IPS-15b (cell line): ENCODE measurements around the gene ORAI2.
"Not testable (repeated sequence)": the region's sequence is repeated elsewhere in the genome, so short reads cannot be mapped to it uniquely, and the experiment has no call there.

ENCODE experiments used
- H3K27me3 ChIP-seq: one replicate; pipeline ENCODE4 v1.6.1; 2013; ENCODE audit warnings: low read length; ENCODE audit not compliant: control insufficient read depth, insufficient read depth
- H3K36me3 ChIP-seq: one replicate; pipeline ENCODE4 v1.6.1; 2013; ENCODE audit warnings: low read length; ENCODE audit not compliant: control insufficient read depth, insufficient read depth
- H3K4me1 ChIP-seq: one replicate; pipeline ENCODE4 v1.6.1; 2013; ENCODE audit warnings: mild to moderate bottlenecking, low read length; ENCODE audit not compliant: control insufficient read depth, insufficient read depth
- H3K4me3 ChIP-seq: one replicate; pipeline ENCODE4 v1.5.1; 2013; ENCODE audit warnings: low read depth, low read length
- H3K9ac ChIP-seq: one replicate; pipeline ENCODE4 v1.6.1; 2013; ENCODE audit warnings: low read depth, mild to moderate bottlenecking, low read length
- H3K9me3 ChIP-seq: one replicate; pipeline ENCODE4 v1.6.1; 2013; ENCODE audit warnings: mild to moderate bottlenecking, low read length; ENCODE audit not compliant: control insufficient read depth, insufficient read depth

ORAI2 gene

DNA sequence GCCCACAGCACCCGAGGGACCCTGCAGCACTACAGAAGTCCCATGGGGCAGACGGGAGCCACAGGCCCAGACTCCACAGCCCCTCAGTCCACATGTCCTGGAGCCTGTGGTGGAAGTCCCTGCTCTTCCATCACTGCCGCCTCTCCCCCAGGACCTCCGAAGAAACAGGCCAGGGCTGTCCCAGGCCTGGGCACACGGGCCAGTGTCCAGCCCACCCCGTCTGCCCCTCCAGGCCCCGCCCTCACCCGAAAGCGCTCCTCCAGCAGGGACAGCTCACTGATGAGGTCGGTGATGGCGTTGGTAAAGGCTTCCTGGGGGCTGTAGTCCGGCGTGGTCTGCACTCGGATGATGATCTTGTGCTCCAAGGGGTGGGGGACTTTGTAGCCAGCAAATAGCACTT lies 40.7 kb downstream of the ORAI2 start:
- H3K4me1 ChIP-seq, H3K4me3 ChIP-seq, H3K27me3 ChIP-seq, H3K9ac ChIP-seq, H3K9me3 ChIP-seq: not testable (repeated sequence)
- H3K36me3 ChIP-seq: peaks cover 28% of the 10 kb centered on the region

DNA sequence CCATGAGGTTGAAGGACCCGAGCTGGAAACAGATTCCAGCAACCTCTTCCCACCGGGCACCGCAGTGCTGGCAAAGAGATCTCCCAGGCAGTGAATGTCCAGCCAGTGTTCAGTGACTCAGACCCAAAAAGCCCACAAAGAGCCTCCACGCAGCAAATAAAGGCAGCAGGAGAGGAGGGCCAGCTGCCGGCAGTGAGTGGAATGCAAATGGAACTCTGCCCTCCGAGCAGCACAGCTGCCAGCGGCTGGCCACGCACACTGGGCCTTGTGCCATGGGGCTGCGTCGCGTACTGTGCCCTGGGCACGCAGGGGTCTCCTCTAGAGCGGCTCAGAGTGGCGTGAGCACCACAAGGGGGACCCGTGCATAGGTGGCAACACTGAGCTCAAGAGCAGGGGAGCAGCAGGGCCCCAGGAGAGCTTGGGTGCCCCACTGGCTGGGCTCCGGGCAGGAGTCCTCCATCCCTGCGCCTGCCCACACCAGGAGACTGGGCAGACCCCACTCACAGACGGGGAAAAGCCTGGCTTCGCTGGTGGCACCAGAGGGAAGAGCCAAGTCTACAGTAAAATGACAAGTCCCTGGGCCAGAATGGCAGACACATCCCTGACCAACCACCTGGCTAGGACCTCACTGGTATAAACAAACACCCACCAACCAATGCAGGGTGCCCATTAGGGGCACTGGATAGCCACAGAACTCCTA lies 41.5 kb downstream of the ORAI2 start:
- H3K9me3 ChIP-seq, H3K4me3 ChIP-seq, H3K9ac ChIP-seq, H3K27me3 ChIP-seq, H3K4me1 ChIP-seq: not testable (repeated sequence)
- peaks cover 22% of the 10 kb centered on the region for H3K36me3 ChIP-seq

DNA sequence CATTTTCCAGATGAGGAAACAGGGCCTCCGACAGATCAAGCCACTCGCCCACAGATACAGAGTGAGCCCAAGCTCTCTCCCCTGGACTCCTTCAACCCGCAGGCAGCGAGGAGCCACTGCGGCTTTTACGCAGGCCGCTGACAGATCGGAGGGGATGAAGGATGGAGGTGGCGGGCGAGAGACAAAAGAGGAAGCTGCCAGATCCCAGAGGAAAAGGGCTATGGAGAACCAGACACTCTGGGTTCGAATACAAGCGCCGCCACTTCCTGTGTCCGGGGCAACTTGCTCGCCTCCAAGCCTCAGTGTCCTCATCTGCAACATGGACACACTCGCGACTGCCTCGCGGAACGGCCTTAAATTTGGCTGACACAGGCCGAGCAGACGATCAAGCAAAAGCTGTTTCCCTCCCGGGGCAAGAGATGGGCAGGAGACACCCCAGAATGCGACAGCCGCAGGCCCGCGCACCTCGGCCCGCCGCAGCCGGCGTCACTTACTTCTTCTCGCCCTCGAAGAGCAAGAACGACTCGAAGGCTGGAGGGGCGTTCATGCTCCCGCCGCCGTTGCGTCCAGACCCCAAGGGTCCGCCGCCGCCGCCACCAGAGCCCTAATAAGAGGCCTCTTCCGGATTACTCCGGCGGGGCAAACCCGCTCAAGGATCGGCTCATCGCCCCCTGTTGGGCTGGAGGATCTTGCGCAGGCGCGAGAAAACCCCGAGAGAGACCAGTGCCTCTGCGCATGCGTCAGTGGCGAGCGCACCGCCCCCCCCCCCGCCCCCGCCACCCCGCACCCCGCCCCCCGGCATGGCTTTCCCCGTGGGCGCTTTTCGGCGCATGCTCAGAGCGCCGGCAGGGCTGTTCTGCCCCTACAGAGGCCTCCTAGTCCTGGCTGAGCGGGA lies 45.2 kb downstream of the ORAI2 start, which contains the start of gene POLR2J:
TSS of gene POLR2J (minus strand) at position 609 of the 895 bp plus-strand sequence. CDS start at position 547, 62 bp downstream.
- not testable (repeated sequence) for H3K4me1 ChIP-seq, H3K36me3 ChIP-seq, H3K27me3 ChIP-seq, H3K9ac ChIP-seq, H3K9me3 ChIP-seq, H3K4me3 ChIP-seq

DNA sequence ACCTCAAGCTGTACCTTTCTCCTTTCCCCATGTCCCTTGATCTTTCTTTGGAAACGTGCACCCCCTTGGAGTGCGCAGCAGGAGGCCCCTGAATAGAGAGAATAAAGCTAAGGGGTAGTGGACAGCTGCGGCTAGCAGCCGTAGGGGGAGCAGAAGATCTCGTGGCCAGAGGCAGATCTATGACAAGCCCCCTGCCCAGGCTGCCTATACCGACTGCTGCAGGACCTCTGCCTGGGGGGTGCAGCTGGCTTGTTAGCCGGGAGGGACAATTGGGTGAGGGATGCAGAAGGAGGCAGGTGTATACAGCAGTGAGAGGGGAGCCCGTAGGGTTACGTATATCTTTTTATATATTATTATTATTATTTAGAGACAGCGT lies 45.8 kb downstream of the ORAI2 start:
- H3K27me3 ChIP-seq, H3K4me1 ChIP-seq, H3K4me3 ChIP-seq, H3K9me3 ChIP-seq, H3K36me3 ChIP-seq, H3K9ac ChIP-seq: not testable (repeated sequence)

DNA sequence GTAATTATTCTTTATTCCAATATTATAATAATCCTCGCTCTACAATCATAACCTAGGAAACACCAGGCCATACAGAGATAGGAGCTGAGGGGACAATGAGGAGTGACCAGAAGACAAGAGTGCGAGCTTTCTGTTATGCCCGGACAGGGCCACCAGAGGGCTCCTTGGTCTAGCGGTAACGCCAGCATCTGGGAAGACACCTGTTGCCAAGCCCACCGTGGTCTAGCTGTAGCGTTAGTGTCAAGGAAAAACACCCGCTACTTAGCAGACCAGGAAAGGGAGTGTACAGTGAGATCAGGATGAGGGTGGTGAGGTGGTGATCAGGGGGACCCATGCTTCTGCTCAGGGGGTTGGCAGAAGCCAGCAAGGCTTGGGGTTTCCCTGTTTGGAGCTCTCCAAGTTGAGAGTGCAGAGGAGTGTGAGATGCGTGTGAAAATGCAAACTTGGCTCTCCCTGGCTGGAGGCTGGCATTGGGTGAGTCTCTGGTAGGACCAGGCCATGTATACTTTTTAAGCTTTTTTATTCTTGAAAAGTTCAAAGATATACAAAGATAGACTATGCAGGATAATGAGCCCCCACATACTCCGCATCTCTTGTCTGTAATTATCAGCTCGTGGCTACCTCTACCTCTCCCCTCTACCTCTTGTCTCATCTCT lies 46.7 kb downstream of the ORAI2 start:
- H3K9ac ChIP-seq, H3K4me1 ChIP-seq, H3K4me3 ChIP-seq, H3K36me3 ChIP-seq, H3K27me3 ChIP-seq, H3K9me3 ChIP-seq: not testable (repeated sequence)

DNA sequence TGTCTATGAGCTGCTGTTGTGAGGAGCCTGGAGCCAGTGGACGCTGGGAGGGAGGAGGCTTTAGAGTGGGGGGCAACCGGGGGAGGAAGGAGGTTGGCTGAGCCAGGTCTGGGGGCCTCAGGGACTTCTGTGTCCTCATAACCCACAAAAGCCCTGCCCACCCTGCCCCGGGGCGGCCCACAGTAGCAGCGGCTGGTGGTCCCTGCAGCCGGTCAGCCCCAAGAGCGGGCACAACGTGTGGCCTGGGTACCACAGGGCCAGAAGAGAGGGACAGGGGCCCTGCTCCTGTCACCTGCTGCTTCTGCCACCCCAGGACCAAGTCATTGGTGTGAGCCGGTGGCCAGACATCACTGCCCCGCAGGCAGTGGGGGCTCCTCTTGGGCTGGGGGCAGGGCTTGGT lies 48.6 kb downstream of the ORAI2 start:
- not testable (repeated sequence) for H3K9me3 ChIP-seq, H3K36me3 ChIP-seq, H3K4me1 ChIP-seq, H3K9ac ChIP-seq, H3K4me3 ChIP-seq, H3K27me3 ChIP-seq

DNA sequence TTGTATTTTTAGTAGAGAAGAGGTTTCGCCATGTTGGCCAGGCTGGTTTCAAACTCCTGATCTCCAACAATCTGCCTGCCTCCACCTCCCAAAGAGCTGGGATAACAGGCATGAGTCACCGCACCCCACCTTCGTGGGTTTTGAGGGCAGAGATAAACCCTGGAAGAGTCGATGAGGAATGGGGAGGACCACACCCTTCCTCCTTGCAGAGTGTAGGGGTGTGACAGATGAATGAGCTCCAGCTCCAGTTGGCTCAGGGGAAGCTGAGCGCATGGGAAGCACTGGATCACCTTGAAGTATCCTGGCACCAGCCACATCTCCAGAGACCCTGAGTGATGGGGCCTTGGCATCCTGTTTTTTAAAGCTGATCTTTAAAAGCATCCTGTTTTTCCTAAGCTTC lies 50.9 kb downstream of the ORAI2 start:
- H3K9me3 ChIP-seq, H3K36me3 ChIP-seq, H3K4me1 ChIP-seq, H3K4me3 ChIP-seq, H3K27me3 ChIP-seq, H3K9ac ChIP-seq: not testable (repeated sequence)

DNA sequence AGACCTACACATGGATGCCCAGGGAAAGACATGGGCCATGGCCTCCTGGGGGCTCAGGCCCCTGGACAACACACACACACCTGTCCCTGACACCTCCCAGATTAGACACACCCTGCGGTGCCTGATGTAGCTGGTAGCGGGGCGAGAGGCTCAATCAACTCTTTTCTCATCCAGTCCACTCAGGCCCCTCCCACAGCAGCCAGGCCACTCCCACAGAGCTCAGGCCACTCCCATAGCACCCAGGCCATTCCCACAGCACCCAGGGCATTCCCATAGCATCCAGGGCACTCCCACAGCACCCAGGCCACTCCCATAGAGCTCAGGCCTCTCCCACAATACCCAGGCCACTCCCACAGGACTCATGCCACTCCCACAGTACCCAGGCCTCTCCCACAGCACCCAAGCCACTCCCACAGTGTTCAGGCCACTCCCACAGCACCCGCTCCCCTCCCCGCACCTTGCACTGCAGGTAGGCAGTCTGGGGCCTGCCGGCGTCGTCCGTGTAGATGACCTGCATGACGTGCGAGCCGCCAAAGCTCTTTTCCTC lies 57.2 kb downstream of the ORAI2 start:
- H3K27me3 ChIP-seq, H3K4me3 ChIP-seq, H3K9me3 ChIP-seq, H3K36me3 ChIP-seq, H3K4me1 ChIP-seq, H3K9ac ChIP-seq: not testable (repeated sequence)

DNA sequence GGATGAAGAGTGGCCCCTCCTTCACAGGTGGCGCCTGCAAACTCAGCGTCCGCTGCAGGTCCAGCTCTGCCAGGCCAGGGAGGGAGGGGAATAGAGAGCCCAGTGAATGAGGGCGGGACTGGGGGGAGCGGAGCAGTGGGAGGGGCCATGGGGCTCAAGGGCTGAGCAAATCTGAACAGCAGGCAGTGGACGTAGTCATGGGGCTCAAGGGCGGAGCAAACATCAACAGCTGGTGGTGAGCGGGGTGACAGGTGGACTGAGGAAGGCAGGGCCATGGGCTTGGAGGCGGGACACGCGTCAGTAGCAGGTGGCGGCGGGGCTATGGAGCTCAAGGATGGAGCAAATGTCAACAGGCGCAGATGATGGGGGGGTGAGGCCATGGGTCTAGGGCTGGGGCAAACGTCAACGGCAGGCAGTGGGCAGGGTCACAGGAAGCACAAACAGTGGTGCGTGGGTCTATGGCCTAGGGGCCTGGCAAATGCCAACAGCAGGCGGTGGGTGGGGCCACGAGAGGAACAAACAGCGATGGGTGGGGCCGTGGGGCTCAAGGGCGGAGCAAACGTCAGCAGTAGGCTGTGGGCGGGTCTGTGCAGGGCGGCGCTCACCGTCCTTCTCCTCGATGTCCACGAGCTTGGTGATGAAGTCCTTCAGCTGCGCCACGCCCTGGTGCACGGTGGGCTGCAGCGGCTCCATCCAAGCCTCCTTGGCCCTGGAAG lies 60.0 kb downstream of the ORAI2 start:
- H3K4me3 ChIP-seq, H3K27me3 ChIP-seq, H3K9me3 ChIP-seq, H3K36me3 ChIP-seq, H3K9ac ChIP-seq, H3K4me1 ChIP-seq: not testable (repeated sequence)

DNA sequence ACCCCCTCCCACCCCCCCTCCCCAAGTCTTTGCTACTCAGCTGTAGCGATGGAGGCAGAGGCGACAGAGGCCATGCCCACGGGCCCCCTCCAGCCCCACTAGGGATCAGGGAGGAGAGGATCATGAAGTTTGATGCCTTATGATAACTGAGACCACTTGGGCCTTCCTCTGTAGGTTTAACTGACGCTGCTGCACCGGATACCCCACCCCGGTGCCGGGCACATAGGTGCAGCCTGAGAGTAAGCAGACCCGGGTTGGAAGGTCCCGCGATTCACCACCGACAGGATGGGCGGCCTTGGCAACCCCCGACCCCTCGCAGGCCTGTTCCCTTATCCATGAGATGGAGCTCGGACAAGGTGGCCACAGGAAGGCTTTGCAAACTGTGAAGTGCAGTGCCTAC lies 60.7 kb downstream of the ORAI2 start:
- not testable (repeated sequence) for H3K4me3 ChIP-seq, H3K4me1 ChIP-seq, H3K9ac ChIP-seq, H3K9me3 ChIP-seq, H3K27me3 ChIP-seq, H3K36me3 ChIP-seq

DNA sequence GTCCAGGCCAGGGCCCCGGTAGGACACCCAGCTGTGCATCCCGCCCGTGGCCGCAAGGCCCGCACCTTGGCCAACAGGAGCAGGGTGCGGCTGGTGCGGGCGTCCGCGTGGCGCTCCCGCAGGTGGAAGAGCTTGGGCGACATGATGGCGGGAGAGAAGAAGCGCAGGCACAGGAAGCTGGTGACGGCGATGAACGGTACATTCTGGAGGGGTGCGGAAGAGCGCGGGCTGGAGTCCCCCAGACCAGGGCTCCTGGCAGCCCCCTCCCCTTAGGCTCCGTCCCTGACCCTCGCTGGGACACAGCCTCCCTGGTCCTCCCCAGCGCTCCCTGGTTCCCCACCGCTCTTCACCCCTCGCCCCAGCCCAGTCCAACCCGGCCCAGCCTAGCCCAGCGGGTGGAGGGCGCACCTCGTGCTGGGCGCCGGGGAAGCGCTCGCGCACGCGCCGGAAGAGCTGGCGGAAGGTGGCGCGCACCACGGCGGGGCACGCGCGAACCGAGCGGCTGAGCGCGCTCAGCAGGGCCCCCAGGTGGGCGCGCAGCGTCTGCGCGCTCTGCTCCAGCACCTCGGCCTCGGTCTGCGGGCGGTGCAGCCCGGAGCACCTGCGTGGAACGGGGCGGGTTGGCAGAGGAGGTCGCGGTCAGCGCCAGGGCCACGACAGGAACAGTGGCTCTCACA lies 61.2 kb downstream of the ORAI2 start:
- H3K4me1 ChIP-seq, H3K4me3 ChIP-seq, H3K27me3 ChIP-seq, H3K9me3 ChIP-seq, H3K9ac ChIP-seq, H3K36me3 ChIP-seq: not testable (repeated sequence)
